ENCODE data around the gene ANXA11. TPM values are rescaled to one million over a fixed set of nuclear protein-coding genes. Genes with fewer than 3 reads are reported as not detected.

The ANXA11 gene
- total RNA-seq, 2 experiments from 2014 or later: 153 to 159 TPM

- CTCF ChIA-PET: interaction anchor here (1.4 kb wide), 1 partner anchor 11 kb away, joined by 3 read pairs; no protein-coding TSS in a partner anchor
- H3K4me3 ChIP-seq (ENCODE audit: low read length): no peak overlapping the region
- Mint-ChIP-seq H3K36me3 (ENCODE audit: low read depth) (peaks cover 29% of the 10 kb centered on the region), H3K9me3 (no peaks in the 10 kb centered on the region), H3K4me3 (peak overlapping the region; percentile 56), H3K27ac (peak overlapping the region; percentile 91), H3K27me3 (no peaks in the 10 kb centered on the region), H3K4me1 (ENCODE audit: low read depth) (peaks cover 92% of the 10 kb centered on the region)
- TF ChIP-seq CTCF (IDR thresholded peaks at IDR 0.05): no peak
- H3K9me3 ChIP-seq (ENCODE audit: control insufficient read depth in 1 of 2, insufficient read depth in 1 of 2, low read length in 2 of 2): no peaks in the 10 kb centered on the region
- H3K27me3 ChIP-seq (ENCODE audit: control insufficient read depth in 1 of 2, insufficient read depth in 2 of 2, low read length in 2 of 2): no peaks in the 10 kb centered on the region
- no peak for DNase-seq
- intact Hi-C loops (cut with DNase I, micrococcal nuclease): loop anchor here (5.0 kb wide), 2 partner anchors 43 to 1883 kb away; no protein-coding TSS in a partner anchor
- no peak for ATAC-seq (ENCODE audit: poor library complexity)
- peaks cover 79% of the 10 kb centered on the region for H3K4me1 ChIP-seq (ENCODE audit: insufficient read depth, low read length)
- peaks cover 16% of the 10 kb centered on the region for H3K36me3 ChIP-seq (ENCODE audit: insufficient read depth, low read length)
- H3K27ac ChIP-seq (ENCODE audit: low read depth in 1 of 2, low read length in 2 of 2): peak overlapping the region; percentile 9 to 51
- POLR2A ChIA-PET: interaction anchor here (0.9 to 1.2 kb wide), 2 partner anchors 11 to 18 kb away, joined by 3 to 5 read pairs; no protein-coding TSS in a partner anchor
Measured at GRCh38 chr10:80185578-80186299, 19.6 kb downstream of the ANXA11 start.

- ATAC-seq (ENCODE audit: poor library complexity) (no peak), DNase-seq (no peak)
- Mint-ChIP-seq H3K9me3 (no peaks in the 10 kb centered on the region), H3K4me1 (ENCODE audit: low read depth) (peaks cover 96% of the 10 kb centered on the region), H3K36me3 (ENCODE audit: low read depth) (peaks cover 41% of the 10 kb centered on the region), H3K4me3 (no peak overlapping the region), H3K27ac (peak overlapping the region; percentile 91), H3K27me3 (no peaks in the 10 kb centered on the region)
- POLR2A ChIA-PET: interaction anchor here (2.0 kb wide), 1 partner anchor 21 kb away, joined by 6 read pairs; the partner anchor contains the start of gene ANXA11
- H3K36me3 ChIP-seq (ENCODE audit: insufficient read depth, low read length): peaks cover 30% of the 10 kb centered on the region
- peaks cover 78% of the 10 kb centered on the region for H3K4me1 ChIP-seq (ENCODE audit: insufficient read depth, low read length)
- H3K27ac ChIP-seq (ENCODE audit: low read depth in 1 of 2, low read length in 2 of 2): no peak overlapping the region
- H3K9me3 ChIP-seq (ENCODE audit: control insufficient read depth in 1 of 2, insufficient read depth in 1 of 2, low read length in 2 of 2): no peaks in the 10 kb centered on the region
- intact Hi-C loops (cut with DNase I, micrococcal nuclease): no loop called here
- no peak for TF ChIP-seq CTCF (IDR thresholded peaks at IDR 0.05)
- H3K27me3 ChIP-seq (ENCODE audit: control insufficient read depth in 1 of 2, insufficient read depth in 2 of 2, low read length in 2 of 2): no peaks in the 10 kb centered on the region
- CTCF ChIA-PET: interaction anchor here (1.1 to 1.5 kb wide), 3 partner anchors 13 to 40 kb away, joined by 3 to 5 read pairs (median 4); no protein-coding TSS in a partner anchor
- no peak overlapping the region for H3K4me3 ChIP-seq (ENCODE audit: low read length)
Measured at GRCh38 chr10:80184291-80184690, 21.0 kb downstream of the ANXA11 start.

GRCh38 chr10:80183436-80183835 lies 21.9 kb downstream of the ANXA11 start:
- H3K36me3 ChIP-seq (ENCODE audit: insufficient read depth, low read length): peaks cover 38% of the 10 kb centered on the region
- H3K9me3 ChIP-seq (ENCODE audit: control insufficient read depth in 1 of 2, insufficient read depth in 1 of 2, low read length in 2 of 2): no peaks in the 10 kb centered on the region
- no peaks in the 10 kb centered on the region for H3K27me3 Mint-ChIP-seq
- ChIA-PET POLR2A (interaction anchor here (2.0 kb wide), 1 partner anchor 22 kb away, joined by 6 read pairs; the partner anchor contains the start of gene ANXA11), CTCF (interaction anchor here (1.1 kb wide), 1 partner anchor 19 kb away, joined by 4 read pairs; no protein-coding TSS in a partner anchor)
- H3K36me3 Mint-ChIP-seq (ENCODE audit: low read depth): peaks cover 50% of the 10 kb centered on the region
- intact Hi-C loops (cut with DNase I, micrococcal nuclease): no loop called here
- no peak overlapping the region for H3K4me3 ChIP-seq (ENCODE audit: low read length)
- peaks cover 96% of the 10 kb centered on the region for H3K4me1 Mint-ChIP-seq (ENCODE audit: low read depth)
- H3K27ac ChIP-seq (ENCODE audit: low read depth in 1 of 2, low read length in 2 of 2): no peak overlapping the region
- TF ChIP-seq CTCF (IDR thresholded peaks at IDR 0.05): no peak
- ATAC-seq (ENCODE audit: poor library complexity) (no peak), DNase-seq (no peak)
- H3K4me1 ChIP-seq (ENCODE audit: insufficient read depth, low read length): peaks cover 78% of the 10 kb centered on the region
- H3K9me3 Mint-ChIP-seq: no peaks in the 10 kb centered on the region
- H3K27me3 ChIP-seq (ENCODE audit: control insufficient read depth in 1 of 2, insufficient read depth in 2 of 2, low read length in 2 of 2): no peaks in the 10 kb centered on the region
- H3K27ac Mint-ChIP-seq: no peak overlapping the region
- no peak overlapping the region for H3K4me3 Mint-ChIP-seq

All from CD4-positive, alpha-beta T cell (primary cell).